ENCODE results near the gene CIRBP. TPM values are rescaled to one million over a fixed set of nuclear protein-coding genes. Genes with fewer than 3 reads are reported as not detected.
"Not testable (repeated sequence)": the region's sequence is repeated elsewhere in the genome, so short reads cannot be mapped to it uniquely, and the experiment has no call there.

CIRBP gene
- total RNA-seq, 1 donor from 2014 or later = 399 TPM

- intact Hi-C loops (cut with micrococcal nuclease) = no loop called here
- TF ChIP-seq CTCF (IDR thresholded peaks at IDR 0.05) = no peak
- H3K36me3 Mint-ChIP-seq (ENCODE audit: low read depth) = no peaks in the 10 kb centered on the region
- ATAC-seq (ENCODE audit: low read depth) = no peak
- H3K4me3 Mint-ChIP-seq = no peak overlapping the region
- ChIA-PET POLR2A (no interaction called here), CTCF (no interaction called here)
- peaks cover 36% of the 10 kb centered on the region for H3K27me3 Mint-ChIP-seq
- H3K9me3 Mint-ChIP-seq = no peaks in the 10 kb centered on the region
- no peak for DNase-seq
- H3K4me1 Mint-ChIP-seq = no peaks in the 10 kb centered on the region
- H3K27ac Mint-ChIP-seq = no peak overlapping the region
Observed at GRCh38 chr19:1318678-1319471, 49.7 kb downstream of the CIRBP start.

DNA sequence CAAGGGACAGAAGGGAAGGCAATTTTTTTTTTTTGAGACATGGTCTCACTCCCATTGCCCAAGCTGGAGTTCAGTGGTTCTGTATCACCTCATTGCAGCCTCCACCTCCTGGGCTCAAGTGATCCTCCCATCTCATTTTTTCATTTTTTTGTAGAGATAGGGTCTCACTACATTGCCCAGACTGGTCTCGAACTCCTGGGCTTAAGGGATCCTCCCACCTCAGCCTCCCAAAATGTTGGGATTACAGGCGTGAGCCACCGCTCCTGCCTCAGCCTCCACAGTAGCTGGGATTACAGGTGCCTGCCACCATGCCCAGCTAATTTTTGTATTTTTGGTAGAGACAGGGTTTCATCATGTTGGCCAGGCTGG is 51.1 kb downstream of the CIRBP start:
- ATAC-seq (ENCODE audit: low read depth); H3K4me3 Mint-ChIP-seq; POLR2A ChIA-PET; DNase-seq; H3K9me3 Mint-ChIP-seq; H3K36me3 Mint-ChIP-seq (ENCODE audit: low read depth); CTCF ChIA-PET; intact Hi-C loops (cut with micrococcal nuclease); H3K27ac Mint-ChIP-seq; H3K4me1 Mint-ChIP-seq: not testable (repeated sequence)
- H3K27me3 Mint-ChIP-seq = peaks cover 42% of the 10 kb centered on the region

DNA sequence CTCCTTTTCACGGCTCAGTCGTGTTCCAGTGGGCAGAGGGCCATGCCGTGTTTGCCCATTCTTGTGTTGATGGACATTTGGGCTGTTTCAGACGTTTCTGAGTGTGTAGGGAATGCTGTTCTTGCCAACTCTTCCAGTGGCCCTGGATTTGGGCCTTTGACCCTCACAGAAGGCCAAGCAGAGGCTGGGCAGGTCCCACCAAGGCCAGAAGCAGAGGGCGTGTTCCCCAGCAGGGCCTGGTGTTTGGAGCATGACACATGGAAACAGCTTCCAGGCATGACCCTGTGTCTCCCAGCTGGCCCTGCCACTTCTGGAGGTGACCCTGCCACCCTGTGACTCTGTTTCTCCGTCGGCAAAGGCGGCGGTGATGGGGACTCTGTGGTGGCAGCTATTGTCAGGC is 52.4 kb downstream of the CIRBP start:
- intact Hi-C loops (cut with micrococcal nuclease) = no loop called here
- ChIA-PET CTCF (no interaction called here), POLR2A (no interaction called here)
- H3K4me1 Mint-ChIP-seq = peaks cover 4% of the 10 kb centered on the region
- DNase-seq (no peak), ATAC-seq (ENCODE audit: low read depth) (no peak)
- no peak overlapping the region for H3K27ac Mint-ChIP-seq
- peaks cover 43% of the 10 kb centered on the region for H3K27me3 Mint-ChIP-seq
- H3K36me3 Mint-ChIP-seq (ENCODE audit: low read depth) = no peaks in the 10 kb centered on the region
- TF ChIP-seq CTCF (IDR thresholded peaks at IDR 0.05) = no peak
- no peaks in the 10 kb centered on the region for H3K9me3 Mint-ChIP-seq
- H3K4me3 Mint-ChIP-seq = no peak overlapping the region

DNA sequence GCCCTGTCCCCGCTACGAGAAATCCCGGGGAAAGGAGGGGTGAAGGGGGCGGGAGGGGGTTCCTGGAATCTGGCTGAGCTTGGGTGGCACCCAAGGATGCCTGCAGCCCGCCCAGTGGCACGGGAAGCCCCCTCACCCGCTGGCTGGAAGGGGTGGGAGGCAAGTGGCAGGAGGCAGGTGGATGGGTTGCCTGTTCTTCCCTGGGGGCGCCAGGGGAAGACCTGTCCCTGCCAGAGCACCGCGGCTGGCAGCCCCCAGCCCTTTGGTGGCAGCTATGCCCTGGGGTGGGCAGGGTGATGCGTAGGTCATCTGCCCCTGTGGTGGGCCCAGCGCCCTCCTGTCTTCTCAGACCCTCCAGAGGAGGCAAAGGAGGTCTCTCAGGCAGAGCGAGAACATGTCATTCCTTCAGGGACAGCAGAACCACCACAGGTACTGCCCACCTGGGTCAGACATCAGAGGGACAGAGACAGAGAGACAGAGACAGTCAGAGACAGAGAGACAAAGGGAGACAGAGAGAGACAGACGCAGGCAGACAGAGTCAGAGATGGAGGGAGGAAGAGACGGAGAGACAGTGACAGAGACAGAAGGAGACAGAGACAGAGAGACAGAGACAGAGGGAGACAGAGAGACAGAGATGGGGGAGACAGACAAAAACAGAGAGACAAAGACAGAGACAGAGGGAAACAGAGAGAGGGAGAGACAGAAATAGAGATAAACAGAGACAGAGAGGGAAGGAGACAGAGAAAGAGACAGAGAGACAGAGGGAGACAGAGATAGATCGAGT is 53.3 kb downstream of the CIRBP start:
- Mint-ChIP-seq H3K27ac (no peak overlapping the region), H3K36me3 (ENCODE audit: low read depth) (no peaks in the 10 kb centered on the region), H3K9me3 (no peaks in the 10 kb centered on the region), H3K4me1 (peaks cover 4% of the 10 kb centered on the region), H3K4me3 (no peak overlapping the region), H3K27me3 (peaks cover 40% of the 10 kb centered on the region)
- intact Hi-C loops (cut with micrococcal nuclease) = no loop called here
- DNase-seq (no peak), ATAC-seq (ENCODE audit: low read depth) (no peak)
- TF ChIP-seq CTCF (IDR thresholded peaks at IDR 0.05) = no peak
- ChIA-PET CTCF (no interaction called here), POLR2A (no interaction called here)

- ATAC-seq (ENCODE audit: low read depth) (no peak), DNase-seq (no peak)
- Mint-ChIP-seq H3K4me1 (peaks cover 4% of the 10 kb centered on the region), H3K9me3 (no peaks in the 10 kb centered on the region), H3K27me3 (peaks cover 31% of the 10 kb centered on the region), H3K36me3 (ENCODE audit: low read depth) (no peaks in the 10 kb centered on the region), H3K4me3 (no peak overlapping the region), H3K27ac (no peak overlapping the region)
- intact Hi-C loops (cut with micrococcal nuclease) = no loop called here
- ChIA-PET CTCF (no interaction called here), POLR2A (no interaction called here)
- TF ChIP-seq CTCF (IDR thresholded peaks at IDR 0.05) = no peak
Observed at GRCh38 chr19:1324249-1324805, 55.2 kb downstream of the CIRBP start.

Other genes starting within 250 kb of the CIRBP start
- 223 and 257 TPM in 2 replicates for gene TMEM259, start 248.2 kb upstream of the CIRBP start, total RNA-seq
- not detected in 2 replicates for gene RNU6-2, start 247.8 kb upstream of the CIRBP start, total RNA-seq
- 352 and 371 TPM in 2 replicates for gene CNN2, start 242.7 kb upstream of the CIRBP start, total RNA-seq
- gene ABCA7, start 229.2 kb upstream of the CIRBP start, total RNA-seq = 164 and 188 TPM in 2 replicates
- gene ARHGAP45, start 202.2 kb upstream of the CIRBP start, total RNA-seq = 266 and 312 TPM in 2 replicates
- 173 and 184 TPM in 2 replicates for gene POLR2E, start 174.0 kb upstream of the CIRBP start, total RNA-seq
- 213 and 218 TPM in 2 replicates for gene GPX4, start 165.3 kb upstream of the CIRBP start, total RNA-seq
- 111 and 127 TPM in 2 replicates for gene SBNO2, start 95.1 kb upstream of the CIRBP start, total RNA-seq
- 62.0 and 67.6 TPM in 2 replicates for gene STK11, start 63.6 kb upstream of the CIRBP start, total RNA-seq
- gene CBARP, start 31.3 kb upstream of the CIRBP start, total RNA-seq = 0.29 and 0.64 TPM in 2 replicates
- gene ATP5F1D, start 27.6 kb upstream of the CIRBP start, total RNA-seq = 172 and 185 TPM in 2 replicates
- 64.5 and 68.4 TPM in 2 replicates for gene MIDN, start 20.7 kb upstream of the CIRBP start, total RNA-seq
- 47.9 and 52.0 TPM in 2 replicates for gene FAM174C, start 6.2 kb downstream of the CIRBP start, total RNA-seq
- gene EFNA2, start 16.5 kb downstream of the CIRBP start, total RNA-seq = not detected in 2 replicates
- gene NDUFS7, start 114.6 kb downstream of the CIRBP start, total RNA-seq = 82.1 and 84.3 TPM in 2 replicates
- gene GAMT, start 132.2 kb downstream of the CIRBP start, total RNA-seq = 6.9 and 8.8 TPM in 2 replicates
- 177 and 195 TPM in 2 replicates for gene DAZAP1, start 138.3 kb downstream of the CIRBP start, total RNA-seq
- gene RPS15, start 169.1 kb downstream of the CIRBP start, total RNA-seq = 1,788 and 2,029 TPM in 2 replicates
- gene APC2, start 180.8 kb downstream of the CIRBP start, total RNA-seq = 0.42 and 0.59 TPM in 2 replicates
- 42.8 and 55.7 TPM in 2 replicates for gene C19orf25, start 209.9 kb downstream of the CIRBP start, total RNA-seq
- 1.2 and 1.3 TPM in 2 replicates for gene PCSK4, start 221.0 kb downstream of the CIRBP start, total RNA-seq
- 1.1 and 1.5 TPM in 2 replicates for gene REEP6, start 221.8 kb downstream of the CIRBP start, total RNA-seq
- not detected in 2 replicates for gene ADAMTSL5, start 243.7 kb downstream of the CIRBP start, total RNA-seq

Measured in activated B cell treated with CpG ODN at 0.5 μM for 24 hours (primary cell).